Heart left ventricle (tissue), 16 donors: ENCODE measurements around the gene CIC. TPM values are rescaled to one million over a fixed set of nuclear protein-coding genes. Genes with fewer than 3 reads are reported as not detected.
A peak's percentile ranks its signal among the peaks of the same experiment; 100 is the strongest.

ENCODE experiments used
- ATAC-seq, 4 donors: fragments of 200-7000 bp; cut with Tn5 transposase; one replicate each; pipeline ENCODE4 v1.9.1; 2020 to 2022; ENCODE audit warnings: moderate library complexity in 4 of 4, mild to moderate bottlenecking in 3 of 4, moderate number of reproducible peaks in 1 of 4
- DNase-seq, 5 donors: peaks; one replicate each; pipeline ENCODE4 v3.0.0-alpha.2; 2020
- H3K27ac ChIP-seq, 12 donors: fragments of 200-600 bp; sonication (generic) in 4 of 12; one replicate each; pipeline versions ENCODE4 v1.5.0 to v1.8.0; 2016 to 2022; ENCODE audit warnings: mild to moderate bottlenecking in 2 of 12
- H3K27me3 ChIP-seq, 9 donors: fragments of 200-600 bp; sonication (generic) in 2 of 9; one replicate each; pipeline versions ENCODE4 v1.5.1 to v1.8.0; 2016 to 2022; ENCODE audit warnings: mild to moderate bottlenecking in 3 of 9
- H3K36me3 ChIP-seq, 9 donors: fragments of 200-600 bp; sonication (generic) in 2 of 9; one replicate each; pipeline versions ENCODE4 v1.5.0 to v1.8.0; 2018 to 2022; ENCODE audit warnings: mild to moderate bottlenecking in 2 of 9
- H3K4me1 ChIP-seq, 12 donors: fragments of 200-600 bp; sonication (generic) in 4 of 12; one replicate each; pipeline versions ENCODE4 v1.5.0 to v1.8.0; 2016 to 2022; ENCODE audit warnings: mild to moderate bottlenecking in 3 of 12
- H3K4me3 ChIP-seq, 12 donors: fragments of 200-600 bp; sonication (generic) in 4 of 12; one replicate each; pipeline versions ENCODE4 v1.5.0 to v1.8.0; 2017 to 2022; ENCODE audit warnings: mild to moderate bottlenecking in 9 of 12, moderate library complexity in 4 of 12
- H3K9me3 ChIP-seq, 12 donors: fragments of 200-600 bp; sonication (generic) in 4 of 12; one replicate each; pipeline versions ENCODE4 v1.5.0 to v1.8.0; 2016 to 2022; ENCODE audit warnings: mild to moderate bottlenecking in 1 of 12
- POLR2A ChIP-seq, 2 donors: fragments of 450-650 bp; IDR thresholded peaks; one replicate each; pipeline ENCODE4 v1.6.1; 2017; ENCODE audit warnings: antibody characterized with exemption in 2 of 2, mild to moderate bottlenecking in 2 of 2, moderate library complexity in 2 of 2
- WGBS, 4 donors: extraction: QIAGEN DNeasy Blood & Tissue Kit in 2 of 4; methylation state at CpG; one replicate each; pipeline versions ENCODE4 v1.1.5 to v1.1.7; 2013 to 2018; 5-methylcytosine and 5-hydroxymethylcytosine counted together
- intact Hi-C, 10 donors: fragments of 100-400 bp; cut with DNase I; formaldehyde crosslinking; loops; one replicate each; pipeline versions ENCODE4 v1.11.1 to v1.14.2; 2022
- polyA plus RNA-seq, 2 donors: library from polyadenylated mRNA; stranded (reverse); fragments of 200-250 nt; gene quantifications; one replicate each; pipeline ENCODE4 v1.2.3, GENCODE V29; 2013
- total RNA-seq, 9 donors: library from RNA; depleted of rRNA in 2 of 9; stranded (reverse); fragments of >200 nt in 2 of 9; fragmentation: NEBNext Ultra II Directional in 3 of 9; extraction: Animal tissue kit (Norgen Biotek cat#: 25700) in 3 of 9; gene quantifications; one replicate each; pipeline versions ENCODE4 v1.1.0 to v1.2.4, GENCODE V29; 2016 to 2023
- TF ChIP-seq, protein P1 (sequence below), 12 donors: fragments of 200-600 bp; sonication (generic) in 4 of 12; IDR thresholded peaks; one replicate each; pipeline versions ENCODE4 v1.5.0 to v1.8.0; 2018 to 2022; ENCODE audit warnings: antibody characterized with exemption in 12 of 12, mild to moderate bottlenecking in 5 of 12
- donor health status: ischemic (EF 13 %, LVEDD 7.1; RV severe dilation, severe dysfunction).
- donor health status: healthy with polysubstance abuse.
- donor health status: DM: no; HTN: yes; CAD: no.
- donor health status: DM: no; HTN: no; CAD: no.
- donor health status: ischemic (EF 25% LVEDD 6.9; RV normal size, moderate dysfunction).
- donor health status: ischemic (EF 25% LVEDD 5.7; RV mildly dilated, moderate dysfunction).
- donor health status: healthy.
- donor health status: DM: yes; HTN: yes; CAD: no.
- donor health status: ischemic (EF 35%, LVEDD 5.7; RV mildly dilated, moderate dysfunction).
- donor health status: nonischemic (EF 11% LVEDD 7.7; RV severe dilation, severe dysfunction).
- donor health status: DM: yes; HTN: yes; CAD: no.
- donor health status: PGD.
- donor health status: ischemic (EF 29% LVEDD 5.4; RV normal size, mild dysfunction).
- donor health status: nonischemic (EF 23%, LVEDD 6.1; RV moderate dilation, normal function).

Gene CIC
- total and polyA plus RNA-seq, 11 donors, result 25.5 to 54.8 (median 31.0) TPM

DNA sequence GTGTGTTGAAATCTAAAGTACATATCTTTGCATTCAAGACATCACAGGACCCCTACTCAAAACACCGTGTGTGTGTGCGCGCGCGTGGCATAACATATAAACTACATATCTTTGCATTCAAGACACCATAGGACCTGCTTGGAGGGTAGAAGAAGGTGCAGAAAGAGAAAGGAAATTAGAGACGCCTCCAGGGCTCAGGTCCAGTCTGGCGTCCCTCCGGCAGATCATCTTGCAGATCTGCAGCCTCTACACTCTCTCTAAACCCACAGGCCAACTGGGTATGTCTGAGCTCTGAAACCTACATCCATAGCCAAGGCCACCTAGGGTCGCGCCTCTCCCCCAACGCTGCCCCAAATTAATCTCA is 34.0 kb downstream of the CIC start:
- no peak for TF ChIP-seq POLR2A (IDR thresholded peaks at IDR 0.05)
- TF ChIP-seq, protein P1, sequence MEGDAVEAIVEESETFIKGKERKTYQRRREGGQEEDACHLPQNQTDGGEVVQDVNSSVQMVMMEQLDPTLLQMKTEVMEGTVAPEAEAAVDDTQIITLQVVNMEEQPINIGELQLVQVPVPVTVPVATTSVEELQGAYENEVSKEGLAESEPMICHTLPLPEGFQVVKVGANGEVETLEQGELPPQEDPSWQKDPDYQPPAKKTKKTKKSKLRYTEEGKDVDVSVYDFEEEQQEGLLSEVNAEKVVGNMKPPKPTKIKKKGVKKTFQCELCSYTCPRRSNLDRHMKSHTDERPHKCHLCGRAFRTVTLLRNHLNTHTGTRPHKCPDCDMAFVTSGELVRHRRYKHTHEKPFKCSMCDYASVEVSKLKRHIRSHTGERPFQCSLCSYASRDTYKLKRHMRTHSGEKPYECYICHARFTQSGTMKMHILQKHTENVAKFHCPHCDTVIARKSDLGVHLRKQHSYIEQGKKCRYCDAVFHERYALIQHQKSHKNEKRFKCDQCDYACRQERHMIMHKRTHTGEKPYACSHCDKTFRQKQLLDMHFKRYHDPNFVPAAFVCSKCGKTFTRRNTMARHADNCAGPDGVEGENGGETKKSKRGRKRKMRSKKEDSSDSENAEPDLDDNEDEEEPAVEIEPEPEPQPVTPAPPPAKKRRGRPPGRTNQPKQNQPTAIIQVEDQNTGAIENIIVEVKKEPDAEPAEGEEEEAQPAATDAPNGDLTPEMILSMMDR (IDR thresholded peaks at IDR 0.05), result no peak
- 73 to 78% (median 76%) methylated on average over 11 of the region's 11 CpGs for WGBS, 4 donors
- peak overlapping the region in 3 of 12 donors; percentile 5 to 57 (median 54) for H3K4me3 ChIP-seq

DNA sequence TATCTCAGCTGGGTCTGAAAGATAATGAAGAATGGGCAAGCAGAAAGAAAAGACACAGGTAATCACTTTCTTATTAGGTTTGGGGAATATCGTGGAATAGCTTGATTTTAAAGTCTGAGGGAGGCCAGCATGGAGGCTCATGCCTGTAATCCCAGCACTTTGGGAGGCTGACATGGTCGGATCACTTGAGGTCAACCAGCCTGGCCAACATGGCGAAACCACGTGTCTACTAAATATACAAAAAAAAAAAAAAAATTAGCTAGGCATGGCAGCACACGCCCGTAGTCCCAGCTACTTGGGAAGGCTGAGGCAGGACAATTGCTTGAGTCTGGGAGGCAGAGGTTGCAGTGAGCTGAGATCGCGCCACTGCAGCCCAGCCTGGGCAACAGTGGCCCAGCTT is 34.8 kb downstream of the CIC start:
- H3K27me3 ChIP-seq, result no peaks in the 10 kb centered on the region
- TF ChIP-seq, protein P1 (IDR thresholded peaks at IDR 0.05), result no peak
- TF ChIP-seq POLR2A (IDR thresholded peaks at IDR 0.05), result no peak
- no peaks in the 10 kb centered on the region for H3K9me3 ChIP-seq
- H3K4me1 ChIP-seq, result peaks cover 0 to 21% (median 10%) of the 10 kb centered on the region in 12 donors
- no peaks in the 10 kb centered on the region for H3K36me3 ChIP-seq
- H3K27ac ChIP-seq, result no peak overlapping the region
- DNase-seq (no peak), ATAC-seq (no peak)
- 87 to 95% (median 93%) methylated on average over 8 of the region's 8 CpGs for WGBS, 4 donors
- no peak overlapping the region for H3K4me3 ChIP-seq
- intact Hi-C loops, result no loop called here

More for the DNA sequence above, 34.0 kb downstream of the CIC start:
- Histone ChIP-seq H3K9me3 (no peaks in the 10 kb centered on the region), H3K27me3 (no peaks in the 10 kb centered on the region), H3K4me1 (peaks cover 0 to 21% (median 10%) of the 10 kb centered on the region in 12 donors), H3K27ac (no peak overlapping the region), H3K36me3 (no peaks in the 10 kb centered on the region)
- ATAC-seq, result no peak
- DNase-seq, result no peak
- intact Hi-C loops, result no loop called here

DNA sequence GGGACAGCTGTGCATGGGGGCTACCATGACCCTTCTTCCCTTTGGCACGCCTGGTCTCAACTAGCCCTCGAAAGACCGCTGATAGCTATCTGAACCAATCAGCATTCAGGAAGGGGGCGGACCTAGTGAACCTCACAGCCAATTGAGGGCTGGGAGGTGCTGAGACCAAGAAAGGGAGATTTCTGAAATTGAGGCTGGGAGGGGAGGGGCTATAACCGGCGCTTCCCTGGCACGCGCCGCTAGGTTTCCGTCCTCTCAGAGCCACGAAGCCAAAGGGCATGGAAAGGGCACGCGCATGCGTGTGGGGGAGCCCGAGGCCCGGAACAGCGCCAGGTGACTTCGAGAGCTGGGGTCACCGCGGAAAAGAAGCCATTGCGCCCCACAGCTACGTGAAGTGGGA is 37.6 kb downstream of the CIC start:
- no peak for ATAC-seq
- 86 to 90% (median 89%) methylated on average over 22 of the region's 22 CpGs for WGBS, 4 donors
- H3K36me3 ChIP-seq, result no peaks in the 10 kb centered on the region
- intact Hi-C loops, result no loop called here
- DNase-seq, result no peak
- no peak overlapping the region for H3K27ac ChIP-seq
- H3K27me3 ChIP-seq, result peaks cover 0 to 10% (median 0%) of the 10 kb centered on the region in 9 donors
- no peaks in the 10 kb centered on the region for H3K9me3 ChIP-seq
- peaks cover 0 to 18% (median 8%) of the 10 kb centered on the region in 12 donors for H3K4me1 ChIP-seq
- TF ChIP-seq, protein P1 (IDR thresholded peaks at IDR 0.05), result no peak
- TF ChIP-seq POLR2A (IDR thresholded peaks at IDR 0.05), result no peak
- H3K4me3 ChIP-seq, result no peak overlapping the region

DNA sequence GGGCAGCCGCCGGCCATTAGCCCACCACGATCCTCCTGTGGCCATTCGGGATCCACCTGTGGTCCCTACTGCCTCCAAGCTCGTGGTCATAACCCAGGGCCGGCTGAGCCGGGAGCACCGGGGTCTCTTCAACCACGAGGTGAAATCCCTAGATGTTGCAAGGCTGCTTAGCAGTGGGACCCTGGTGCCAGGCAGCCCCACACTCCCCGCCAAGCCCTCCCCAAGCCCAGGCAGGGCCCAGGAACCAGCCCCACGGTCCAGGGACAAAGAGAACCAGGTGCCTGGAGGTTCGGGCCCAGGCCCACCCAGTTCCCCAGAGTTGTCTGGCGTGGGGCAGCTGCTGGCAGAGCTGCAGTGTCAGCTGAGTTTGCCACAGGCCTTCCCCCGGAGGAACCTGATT is 40.6 kb downstream of the CIC start:
- H3K9me3 ChIP-seq, result no peaks in the 10 kb centered on the region
- WGBS, 4 donors, result 91 to 100% (median 92%) methylated on average over 2 to 14 of the region's 14 CpGs
- no peak overlapping the region for H3K4me3 ChIP-seq
- peaks cover 0 to 18% (median 5%) of the 10 kb centered on the region in 12 donors for H3K4me1 ChIP-seq
- TF ChIP-seq, protein P1 (IDR thresholded peaks at IDR 0.05), result no peak
- TF ChIP-seq POLR2A (IDR thresholded peaks at IDR 0.05), result no peak
- ATAC-seq, result no peak
- H3K27me3 ChIP-seq, result peaks cover 0 to 33% (median 18%) of the 10 kb centered on the region in 9 donors
- H3K27ac ChIP-seq, result no peak overlapping the region
- H3K36me3 ChIP-seq, result no peaks in the 10 kb centered on the region
- no peak for DNase-seq
- intact Hi-C loops, result loop anchor here in 3 of 10 donors (5.0 to 10.0 kb wide), 2 partner anchors 175 to 182 kb away; partner anchors contain the start of gene POU2F2 (in 2 of the 3)
